ENCODE data around the gene OR5AR1.
"Not testable (repeated sequence)": the region's sequence is repeated elsewhere in the genome, so short reads cannot be mapped to it uniquely, and the experiment has no call there.

The OR5AR1 gene

GRCh38 chr11:56663386-56663785 is at the start of gene OR5AR1:
Gene OR5AR1 (plus strand): TSS chr11:56663686. CDS start chr11:56663686, 0 bp downstream.
- DNase-seq: no peak

GRCh38 chr11:56624661-56625110 is 38.8 kb upstream of the OR5AR1 start:
- no peak for DNase-seq

GRCh38 chr11:56625946-56626345 is 37.5 kb upstream of the OR5AR1 start:
- no peak for DNase-seq

GRCh38 chr11:56632329-56632728 is 31.2 kb upstream of the OR5AR1 start:
- DNase-seq: no peak

- DNase-seq: no peak
Observed at GRCh38 chr11:56636861-56637260, 26.6 kb upstream of the OR5AR1 start.

GRCh38 chr11:56637500-56637899 is 26.0 kb upstream of the OR5AR1 start:
- DNase-seq: no peak

- DNase-seq: no peak
Observed at GRCh38 chr11:56642339-56642738, 21.1 kb upstream of the OR5AR1 start, which contains the start of gene OR5AP2. Gene OR5AP2 (minus strand): TSS chr11:56642439. CDS start chr11:56642439, 0 bp downstream.

- no peak for DNase-seq
Observed at GRCh38 chr11:56659755-56660154, 3.7 kb upstream of the OR5AR1 start.

GRCh38 chr11:56670984-56671383 is 7.5 kb downstream of the OR5AR1 start:
- DNase-seq: no peak

- no peak for DNase-seq
Observed at GRCh38 chr11:56688554-56689100, 25.1 kb downstream of the OR5AR1 start.

GRCh38 chr11:56691179-56691578 is 27.7 kb downstream of the OR5AR1 start:
- not testable (repeated sequence) for DNase-seq

- no peak for DNase-seq
Observed at GRCh38 chr11:56693428-56693827, 29.9 kb downstream of the OR5AR1 start.

GRCh38 chr11:56698795-56699194 is 35.3 kb downstream of the OR5AR1 start, which contains the start of gene OR9G1:
Gene OR9G1 (plus strand): TSS chr11:56699095. CDS start chr11:56700388, 1,293 bp downstream.
- DNase-seq: no peak

GRCh38 chr11:56700242-56700913 is 36.9 kb downstream of the OR5AR1 start:
- no peak for DNase-seq

- no peak for DNase-seq
Observed at GRCh38 chr11:56700914-56701485, 37.5 kb downstream of the OR5AR1 start.

- no peak for DNase-seq
Observed at GRCh38 chr11:56705784-56706396, 42.4 kb downstream of the OR5AR1 start.

GRCh38 chr11:56706486-56706885 is 43.0 kb downstream of the OR5AR1 start:
- DNase-seq: no peak

GRCh38 chr11:56714206-56714605 is 50.7 kb downstream of the OR5AR1 start:
- DNase-seq: no peak

All from COR-L47 (cell line).